Measurements from ENCODE around the gene CPNE5. TPM values are rescaled to one million over a fixed set of nuclear protein-coding genes. Genes with fewer than 3 reads are reported as not detected.

Gene CPNE5
- total RNA-seq, 1 donor from 2014 or later, result 25.7 TPM

- no peak for DNase-seq (ENCODE audit: extremely low read depth, low read depth, low spot score)
Measured at GRCh38 chr6:36769183-36769675, 70.0 kb downstream of the CPNE5 start.

GRCh38 chr6:36766399-36766945 is 72.8 kb downstream of the CPNE5 start:
- no peak for DNase-seq (ENCODE audit: extremely low read depth, low read depth, low spot score)

GRCh38 chr6:36765594-36766398 is 73.4 kb downstream of the CPNE5 start:
- DNase-seq (ENCODE audit: extremely low read depth, low read depth, low spot score), result no peak

GRCh38 chr6:36765190-36765589 is 74.1 kb downstream of the CPNE5 start:
- no peak for DNase-seq (ENCODE audit: extremely low read depth, low read depth, low spot score)

GRCh38 chr6:36762123-36762522 is 77.1 kb downstream of the CPNE5 start:
- DNase-seq (ENCODE audit: extremely low read depth, low read depth, low spot score), result no peak

GRCh38 chr6:36760685-36761435 is 78.4 kb downstream of the CPNE5 start:
- no peak for DNase-seq (ENCODE audit: extremely low read depth, low read depth, low spot score)

- DNase-seq (ENCODE audit: extremely low read depth, low read depth, low spot score), result no peak
Measured at GRCh38 chr6:36759148-36759759, 80.0 kb downstream of the CPNE5 start.

- DNase-seq (ENCODE audit: extremely low read depth, low read depth, low spot score), result no peak
Measured at GRCh38 chr6:36758516-36759147, 80.6 kb downstream of the CPNE5 start.

GRCh38 chr6:36757943-36758508 is 81.2 kb downstream of the CPNE5 start:
- DNase-seq (ENCODE audit: extremely low read depth, low read depth, low spot score), result no peak

- DNase-seq (ENCODE audit: extremely low read depth, low read depth, low spot score), result no peak
Measured at GRCh38 chr6:36757206-36757605, 82.0 kb downstream of the CPNE5 start.

GRCh38 chr6:36756786-36757185 is 82.5 kb downstream of the CPNE5 start:
- no peak for DNase-seq (ENCODE audit: extremely low read depth, low read depth, low spot score)

- DNase-seq (ENCODE audit: extremely low read depth, low read depth, low spot score), result no peak
Measured at GRCh38 chr6:36755435-36756348, 83.6 kb downstream of the CPNE5 start.

GRCh38 chr6:36754582-36755434 is 84.4 kb downstream of the CPNE5 start:
- DNase-seq (ENCODE audit: extremely low read depth, low read depth, low spot score), result no peak

- no peak for DNase-seq (ENCODE audit: extremely low read depth, low read depth, low spot score)
Measured at GRCh38 chr6:36753671-36754405, 85.4 kb downstream of the CPNE5 start.

GRCh38 chr6:36752886-36753506 is 86.2 kb downstream of the CPNE5 start:
- no peak for DNase-seq (ENCODE audit: extremely low read depth, low read depth, low spot score)

- no peak for DNase-seq (ENCODE audit: extremely low read depth, low read depth, low spot score)
Measured at GRCh38 chr6:36752187-36752885, 86.9 kb downstream of the CPNE5 start.

GRCh38 chr6:36751833-36752186 is 87.4 kb downstream of the CPNE5 start:
- no peak for DNase-seq (ENCODE audit: extremely low read depth, low read depth, low spot score)
